OCI-LY1 (cell line): ENCODE data around the gene PDHX.

ENCODE experiments used
- H2AFZ ChIP-seq: fragments of 200-600 bp; sonication (generic), shearing (Covaris generic); 2 replicates; pipeline ENCODE4 v1.6.0; 2014; ENCODE audit warnings: antibody characterized with exemption, mild to moderate bottlenecking, low read length
- H3F3A ChIP-seq: fragments of 200-600 bp; sonication (generic), shearing (Covaris generic); 2 replicates; pipeline ENCODE4 v1.6.0; 2014; ENCODE audit warnings: mild to moderate bottlenecking, antibody characterized with exemption, low read length, moderate library complexity; ENCODE audit not compliant: insufficient read depth
- H3K27ac ChIP-seq: fragments of 200-600 bp; sonication (generic); 2 replicates; pipeline ENCODE4 v1.5.1; 2014; ENCODE audit warnings: low read length, mixed run types, mild to moderate bottlenecking, low read depth; ENCODE audit not compliant: poor library complexity, severe bottlenecking
- H3K27me3 ChIP-seq: fragments of 200-600 bp; sonication (generic); 2 replicates; pipeline ENCODE4 v1.6.0; 2014; ENCODE audit warnings: antibody characterized with exemption, mild to moderate bottlenecking, low read length, moderate library complexity; ENCODE audit not compliant: insufficient read depth
- H3K36me3 ChIP-seq: fragments of 200-600 bp; sonication (generic); 2 replicates; pipeline ENCODE4 v1.6.1; 2014; ENCODE audit warnings: mild to moderate bottlenecking, antibody characterized with exemption, low read length, moderate library complexity, mixed read lengths; ENCODE audit not compliant: insufficient read depth
- H3K4me1 ChIP-seq: fragments of 200-600 bp; sonication (generic); 2 replicates; pipeline ENCODE4 v1.5.1; 2014; ENCODE audit warnings: mild to moderate bottlenecking, low read length, moderate library complexity; ENCODE audit not compliant: insufficient read depth, severe bottlenecking
- H3K4me2 ChIP-seq: fragments of 200-600 bp; sonication (generic), shearing (Covaris generic); 2 replicates; pipeline ENCODE4 v1.6.1; 2014; ENCODE audit warnings: low read length
- H3K4me3 ChIP-seq: fragments of 200-600 bp; sonication (generic); 2 replicates; pipeline ENCODE4 v1.5.1; 2014; ENCODE audit warnings: low read length, low read depth, mild to moderate bottlenecking, mixed read lengths; ENCODE audit not compliant: poor library complexity, severe bottlenecking
- H3K79me2 ChIP-seq: fragments of 200-600 bp; shearing (Covaris generic); 2 replicates; pipeline ENCODE4 v1.6.1; 2016; ENCODE audit warnings: mixed run types, low read length, mixed read lengths; ENCODE audit not compliant: insufficient read depth
- H3K9ac ChIP-seq: fragments of 200-600 bp; sonication (generic), shearing (Covaris generic); 2 replicates; pipeline ENCODE4 v1.6.1; 2014; ENCODE audit warnings: mild to moderate bottlenecking, low read length, mixed read lengths
- H3K9me2 ChIP-seq: fragments of 200-600 bp; sonication (generic), shearing (Covaris generic); 2 replicates; pipeline ENCODE4 v1.6.1; 2014; ENCODE audit warnings: low read depth, mild to moderate bottlenecking, low read length, mixed read lengths
- H3K9me3 ChIP-seq: fragments of 200-600 bp; shearing (Covaris generic); 2 replicates; pipeline ENCODE4 v1.6.1; 2014; ENCODE audit warnings: low read length, mixed read lengths
- H4K20me1 ChIP-seq: fragments of 200-600 bp; sonication (generic), shearing (Covaris generic); 2 replicates; pipeline ENCODE4 v1.6.0; 2016; ENCODE audit warnings: mild to moderate bottlenecking, low read length; ENCODE audit not compliant: insufficient read depth
- CTCF ChIP-seq: fragments of 200-600 bp; sonication (generic), shearing (Covaris generic); IDR thresholded peaks from 2 replicates; pipeline ENCODE4 v1.5.1; 2017; ENCODE audit warnings: mild to moderate bottlenecking, antibody characterized with exemption, low read length, moderate library complexity, mixed read lengths
- EZH2 ChIP-seq: fragments of 200-600 bp; sonication (generic), shearing (Covaris generic); IDR thresholded peaks from 2 replicates; pipeline ENCODE4 v1.8.0; 2017; ENCODE audit warnings: borderline replicate concordance, mixed run types, mild to moderate bottlenecking, antibody characterized with exemption, low read length, moderate library complexity, mixed read lengths

The PDHX gene

GRCh38 chr11:34988294-34989255 lies 72.2 kb downstream of the PDHX start:
- Histone ChIP-seq H3K9ac (no peak overlapping the region), H3K4me3 (no peak overlapping the region), H3K4me2 (no peak overlapping the region), H3K27ac (no peak overlapping the region), H3F3A (no peaks in the 10 kb centered on the region), H3K79me2 (no peaks in the 10 kb centered on the region), H2AFZ (no peak overlapping the region), H3K9me2 (no peaks in the 10 kb centered on the region), H4K20me1 (no peaks in the 10 kb centered on the region), H3K36me3 (peaks cover 24% of the 10 kb centered on the region; the same call in 1 of the 2 replicates), H3K9me3 (no peaks in the 10 kb centered on the region), H3K27me3 (no peaks in the 10 kb centered on the region), H3K4me1 (no peaks in the 10 kb centered on the region)
- no peak for TF ChIP-seq CTCF
- TF ChIP-seq EZH2, result no peak

- H3K27ac ChIP-seq, result no peak overlapping the region
- H3K9me2 ChIP-seq, result no peaks in the 10 kb centered on the region
- no peak for TF ChIP-seq EZH2
- no peak for TF ChIP-seq CTCF
- no peaks in the 10 kb centered on the region for H3K4me1 ChIP-seq
- no peak overlapping the region for H3K4me3 ChIP-seq
- no peak overlapping the region for H3K9ac ChIP-seq
- H3K9me3 ChIP-seq, result no peaks in the 10 kb centered on the region
- no peaks in the 10 kb centered on the region for H4K20me1 ChIP-seq
- no peaks in the 10 kb centered on the region for H3F3A ChIP-seq
- no peak overlapping the region for H3K4me2 ChIP-seq
- peaks cover 10% of the 10 kb centered on the region; the same call in 1 of the 2 replicates for H3K36me3 ChIP-seq
- H3K27me3 ChIP-seq, result no peaks in the 10 kb centered on the region
- H2AFZ ChIP-seq, result no peak overlapping the region
- H3K79me2 ChIP-seq, result no peaks in the 10 kb centered on the region
Observed at GRCh38 chr11:34990916-34991315, 74.5 kb downstream of the PDHX start.

- no peak for TF ChIP-seq CTCF
- TF ChIP-seq EZH2, result no peak
- H3K27ac ChIP-seq, result no peak overlapping the region
- no peaks in the 10 kb centered on the region for H3K9me2 ChIP-seq
- H2AFZ ChIP-seq, result no peak overlapping the region
- H3F3A ChIP-seq, result no peaks in the 10 kb centered on the region
- no peaks in the 10 kb centered on the region for H3K79me2 ChIP-seq
- H3K27me3 ChIP-seq, result no peaks in the 10 kb centered on the region
- H3K36me3 ChIP-seq, result 0 out of 2 replicates have a peak, but pooled peaks cover 5% of the 10 kb centered on the region
- no peak overlapping the region for H3K9ac ChIP-seq
- H3K4me2 ChIP-seq, result no peak overlapping the region
- H3K9me3 ChIP-seq, result no peaks in the 10 kb centered on the region
- no peaks in the 10 kb centered on the region for H4K20me1 ChIP-seq
- H3K4me3 ChIP-seq, result no peak overlapping the region
- H3K4me1 ChIP-seq, result no peaks in the 10 kb centered on the region
Observed at GRCh38 chr11:34994854-34995253, 78.4 kb downstream of the PDHX start.
